Heart left ventricle (tissue), 16 donors: Measurements from ENCODE around the gene KLHL10. TPM values are rescaled to one million over a fixed set of nuclear protein-coding genes. Genes with fewer than 3 reads are reported as not detected.

Experiments
- ATAC-seq, 4 donors: fragments of 200-7000 bp; cut with Tn5 transposase; one replicate each; pipeline ENCODE4 v1.9.1; 2020 to 2022; ENCODE audit warnings: moderate library complexity in 4 of 4, mild to moderate bottlenecking in 3 of 4, moderate number of reproducible peaks in 1 of 4
- DNase-seq, 5 donors: peaks; one replicate each; pipeline ENCODE4 v3.0.0-alpha.2; 2020
- H3K27ac ChIP-seq, 12 donors: fragments of 200-600 bp; sonication (generic) in 4 of 12; one replicate each; pipeline versions ENCODE4 v1.5.0 to v1.8.0; 2016 to 2022; ENCODE audit warnings: mild to moderate bottlenecking in 2 of 12
- H3K27me3 ChIP-seq, 9 donors: fragments of 200-600 bp; sonication (generic) in 2 of 9; one replicate each; pipeline versions ENCODE4 v1.5.1 to v1.8.0; 2016 to 2022; ENCODE audit warnings: mild to moderate bottlenecking in 3 of 9
- H3K36me3 ChIP-seq, 9 donors: fragments of 200-600 bp; sonication (generic) in 2 of 9; one replicate each; pipeline versions ENCODE4 v1.5.0 to v1.8.0; 2018 to 2022; ENCODE audit warnings: mild to moderate bottlenecking in 2 of 9
- H3K4me1 ChIP-seq, 12 donors: fragments of 200-600 bp; sonication (generic) in 4 of 12; one replicate each; pipeline versions ENCODE4 v1.5.0 to v1.8.0; 2016 to 2022; ENCODE audit warnings: mild to moderate bottlenecking in 3 of 12
- H3K4me3 ChIP-seq, 12 donors: fragments of 200-600 bp; sonication (generic) in 4 of 12; one replicate each; pipeline versions ENCODE4 v1.5.0 to v1.8.0; 2017 to 2022; ENCODE audit warnings: mild to moderate bottlenecking in 9 of 12, moderate library complexity in 4 of 12
- H3K9me3 ChIP-seq, 12 donors: fragments of 200-600 bp; sonication (generic) in 4 of 12; one replicate each; pipeline versions ENCODE4 v1.5.0 to v1.8.0; 2016 to 2022; ENCODE audit warnings: mild to moderate bottlenecking in 1 of 12
- POLR2A ChIP-seq, 2 donors: fragments of 450-650 bp; IDR thresholded peaks; one replicate each; pipeline ENCODE4 v1.6.1; 2017; ENCODE audit warnings: antibody characterized with exemption in 2 of 2, mild to moderate bottlenecking in 2 of 2, moderate library complexity in 2 of 2
- WGBS, 4 donors: extraction: QIAGEN DNeasy Blood & Tissue Kit in 2 of 4; methylation state at CpG; one replicate each; pipeline versions ENCODE4 v1.1.5 to v1.1.7; 2013 to 2018; 5-methylcytosine and 5-hydroxymethylcytosine counted together
- intact Hi-C, 10 donors: fragments of 100-400 bp; cut with DNase I; formaldehyde crosslinking; loops; one replicate each; pipeline versions ENCODE4 v1.11.1 to v1.14.2; 2022
- polyA plus RNA-seq, 2 donors: library from polyadenylated mRNA; stranded (reverse); fragments of 200-250 nt; gene quantifications; one replicate each; pipeline ENCODE4 v1.2.3, GENCODE V29; 2013
- total RNA-seq, 9 donors: library from RNA; depleted of rRNA in 2 of 9; stranded (reverse); fragments of >200 nt in 2 of 9; fragmentation: NEBNext Ultra II Directional in 3 of 9; extraction: Animal tissue kit (Norgen Biotek cat#: 25700) in 3 of 9; gene quantifications; one replicate each; pipeline versions ENCODE4 v1.1.0 to v1.2.4, GENCODE V29; 2016 to 2023
- TF ChIP-seq, protein P1 (sequence below), 12 donors: fragments of 200-600 bp; sonication (generic) in 4 of 12; IDR thresholded peaks; one replicate each; pipeline versions ENCODE4 v1.5.0 to v1.8.0; 2018 to 2022; ENCODE audit warnings: antibody characterized with exemption in 12 of 12, mild to moderate bottlenecking in 5 of 12
- donor health status: ischemic (EF 13 %, LVEDD 7.1; RV severe dilation, severe dysfunction).
- donor health status: healthy with polysubstance abuse.
- donor health status: DM: no; HTN: yes; CAD: no.
- donor health status: DM: no; HTN: no; CAD: no.
- donor health status: ischemic (EF 25% LVEDD 6.9; RV normal size, moderate dysfunction).
- donor health status: ischemic (EF 25% LVEDD 5.7; RV mildly dilated, moderate dysfunction).
- donor health status: healthy.
- donor health status: DM: yes; HTN: yes; CAD: no.
- donor health status: ischemic (EF 35%, LVEDD 5.7; RV mildly dilated, moderate dysfunction).
- donor health status: nonischemic (EF 11% LVEDD 7.7; RV severe dilation, severe dysfunction).
- donor health status: DM: yes; HTN: yes; CAD: no.
- donor health status: PGD.
- donor health status: ischemic (EF 29% LVEDD 5.4; RV normal size, mild dysfunction).
- donor health status: nonischemic (EF 23%, LVEDD 6.1; RV moderate dilation, normal function).

The KLHL10 gene
- total and polyA plus RNA-seq, 11 donors: 0.08 to 0.10 TPM; not detected in 9

DNA sequence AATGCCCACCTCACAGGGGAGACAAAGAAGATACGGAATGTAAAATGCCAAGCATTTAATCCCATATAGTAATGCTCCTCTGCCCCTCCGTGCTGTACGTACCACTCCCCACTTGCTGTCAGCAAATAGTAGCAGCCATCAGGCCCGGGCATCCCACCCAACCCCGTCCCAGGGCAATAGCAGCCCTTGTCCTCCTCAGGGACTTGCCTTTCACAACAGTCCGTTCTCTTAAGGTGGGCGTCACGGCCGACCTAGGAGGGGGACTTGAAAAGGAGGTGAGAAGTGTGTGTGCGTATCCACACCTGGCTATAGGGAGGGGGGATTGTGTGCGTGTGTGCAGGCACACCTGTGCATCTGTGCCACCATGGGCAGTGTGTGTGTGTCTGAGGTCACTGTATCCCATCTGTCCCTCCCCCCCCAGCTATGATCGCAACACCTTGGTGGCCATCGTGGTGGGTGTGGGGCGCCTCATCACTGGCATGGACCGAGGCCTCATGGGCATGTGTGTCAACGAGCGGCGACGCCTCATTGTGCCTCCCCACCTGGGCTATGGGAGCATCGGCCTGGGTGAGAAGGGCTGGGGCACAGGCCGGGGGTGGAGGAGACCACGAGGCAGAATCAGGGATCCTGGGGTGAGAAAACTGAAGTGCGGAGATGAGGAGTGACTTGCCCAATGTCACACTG lies 20.8 kb upstream of the KLHL10 start:
- no peak overlapping the region for H3K27ac ChIP-seq
- peaks cover 0 to 3% (median 0%) of the 10 kb centered on the region in 9 donors for H3K36me3 ChIP-seq
- H3K4me3 ChIP-seq: no peak overlapping the region
- no peak for DNase-seq
- intact Hi-C loops: loop anchor here in 1 of 10 donors (10.0 kb wide), 1 partner anchor 68 kb away; no protein-coding TSS in a partner anchor
- ATAC-seq: no peak
- 93 to 97% (median 96%) methylated on average over 21 to 23 of the region's 23 CpGs for WGBS, 4 donors
- no peaks in the 10 kb centered on the region for H3K9me3 ChIP-seq
- H3K27me3 ChIP-seq: peaks cover 0 to 6% (median 0%) of the 10 kb centered on the region in 9 donors
- peaks cover 0 to 16% (median 5%) of the 10 kb centered on the region in 12 donors for H3K4me1 ChIP-seq
- no peak for TF ChIP-seq POLR2A (IDR thresholded peaks at IDR 0.05)
- TF ChIP-seq, protein P1, sequence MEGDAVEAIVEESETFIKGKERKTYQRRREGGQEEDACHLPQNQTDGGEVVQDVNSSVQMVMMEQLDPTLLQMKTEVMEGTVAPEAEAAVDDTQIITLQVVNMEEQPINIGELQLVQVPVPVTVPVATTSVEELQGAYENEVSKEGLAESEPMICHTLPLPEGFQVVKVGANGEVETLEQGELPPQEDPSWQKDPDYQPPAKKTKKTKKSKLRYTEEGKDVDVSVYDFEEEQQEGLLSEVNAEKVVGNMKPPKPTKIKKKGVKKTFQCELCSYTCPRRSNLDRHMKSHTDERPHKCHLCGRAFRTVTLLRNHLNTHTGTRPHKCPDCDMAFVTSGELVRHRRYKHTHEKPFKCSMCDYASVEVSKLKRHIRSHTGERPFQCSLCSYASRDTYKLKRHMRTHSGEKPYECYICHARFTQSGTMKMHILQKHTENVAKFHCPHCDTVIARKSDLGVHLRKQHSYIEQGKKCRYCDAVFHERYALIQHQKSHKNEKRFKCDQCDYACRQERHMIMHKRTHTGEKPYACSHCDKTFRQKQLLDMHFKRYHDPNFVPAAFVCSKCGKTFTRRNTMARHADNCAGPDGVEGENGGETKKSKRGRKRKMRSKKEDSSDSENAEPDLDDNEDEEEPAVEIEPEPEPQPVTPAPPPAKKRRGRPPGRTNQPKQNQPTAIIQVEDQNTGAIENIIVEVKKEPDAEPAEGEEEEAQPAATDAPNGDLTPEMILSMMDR (IDR thresholded peaks at IDR 0.05): no peak

DNA sequence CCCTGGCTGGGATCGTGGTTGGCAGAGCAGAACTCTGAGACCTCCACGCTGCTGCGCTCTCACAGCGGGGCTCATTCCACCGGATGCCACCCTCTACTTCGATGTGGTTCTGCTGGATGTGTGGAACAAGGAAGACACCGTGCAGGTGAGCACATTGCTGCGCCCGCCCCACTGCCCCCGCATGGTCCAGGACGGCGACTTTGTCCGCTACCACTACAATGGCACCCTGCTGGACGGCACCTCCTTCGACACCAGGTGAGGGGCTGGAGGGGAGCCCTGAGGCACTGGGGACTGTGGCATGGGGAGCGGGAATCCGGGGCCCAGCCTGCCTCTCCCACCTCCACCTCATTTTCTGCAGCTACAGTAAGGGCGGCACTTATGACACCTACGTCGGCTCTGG lies 19.6 kb upstream of the KLHL10 start:
- no peak for TF ChIP-seq POLR2A (IDR thresholded peaks at IDR 0.05)
- H3K36me3 ChIP-seq: peaks cover 0 to 3% (median 0%) of the 10 kb centered on the region in 9 donors
- ATAC-seq: no peak
- no peaks in the 10 kb centered on the region for H3K9me3 ChIP-seq
- no peaks in the 10 kb centered on the region for H3K27me3 ChIP-seq
- 96 to 98% (median 97%) methylated on average over 20 of the region's 20 CpGs for WGBS, 4 donors
- H3K4me1 ChIP-seq: peaks cover 0 to 4% (median 0%) of the 10 kb centered on the region in 12 donors
- no peak for DNase-seq
- intact Hi-C loops: loop anchor here in 1 of 10 donors (10.0 kb wide), 1 partner anchor 67 kb away; no protein-coding TSS in a partner anchor
- H3K4me3 ChIP-seq: no peak overlapping the region
- no peak overlapping the region for H3K27ac ChIP-seq

DNA sequence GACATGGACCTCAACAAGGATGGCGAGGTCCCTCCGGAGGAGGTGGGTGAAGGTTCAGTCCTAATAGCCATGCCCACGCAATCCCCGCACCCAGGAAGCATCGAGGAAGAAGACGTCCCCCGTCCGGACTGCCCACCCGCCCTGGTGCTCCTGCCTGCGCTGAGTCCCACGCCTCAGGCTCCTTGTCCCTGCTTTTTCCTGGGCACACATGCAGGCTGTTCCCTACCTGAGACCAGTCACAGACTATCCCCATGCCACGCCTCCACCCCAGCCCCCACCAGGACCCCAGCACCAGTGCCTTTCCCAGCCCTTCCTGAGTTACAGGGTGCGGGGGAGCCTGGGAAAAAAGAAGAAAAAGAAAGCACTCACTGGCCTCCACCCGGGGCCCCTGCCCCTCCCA lies 15.8 kb upstream of the KLHL10 start:
- H3K36me3 ChIP-seq: peaks cover 0 to 23% (median 18%) of the 10 kb centered on the region in 9 donors
- ATAC-seq (peak in 1 of 4 donors; percentile 3), DNase-seq (no peak)
- intact Hi-C loops: loop anchor here in 1 of 10 donors (10.0 kb wide), 1 partner anchor 63 kb away; no protein-coding TSS in a partner anchor
- no peak overlapping the region for H3K27ac ChIP-seq
- H3K27me3 ChIP-seq: no peaks in the 10 kb centered on the region
- H3K4me1 ChIP-seq: no peaks in the 10 kb centered on the region
- H3K4me3 ChIP-seq: no peak overlapping the region
- no peaks in the 10 kb centered on the region for H3K9me3 ChIP-seq
- TF ChIP-seq, protein P1 (IDR thresholded peaks at IDR 0.05): no peak
- no peak for TF ChIP-seq POLR2A (IDR thresholded peaks at IDR 0.05)
- 87 to 91% (median 90%) methylated on average over 6 to 14 of the region's 14 CpGs for WGBS, 4 donors

DNA sequence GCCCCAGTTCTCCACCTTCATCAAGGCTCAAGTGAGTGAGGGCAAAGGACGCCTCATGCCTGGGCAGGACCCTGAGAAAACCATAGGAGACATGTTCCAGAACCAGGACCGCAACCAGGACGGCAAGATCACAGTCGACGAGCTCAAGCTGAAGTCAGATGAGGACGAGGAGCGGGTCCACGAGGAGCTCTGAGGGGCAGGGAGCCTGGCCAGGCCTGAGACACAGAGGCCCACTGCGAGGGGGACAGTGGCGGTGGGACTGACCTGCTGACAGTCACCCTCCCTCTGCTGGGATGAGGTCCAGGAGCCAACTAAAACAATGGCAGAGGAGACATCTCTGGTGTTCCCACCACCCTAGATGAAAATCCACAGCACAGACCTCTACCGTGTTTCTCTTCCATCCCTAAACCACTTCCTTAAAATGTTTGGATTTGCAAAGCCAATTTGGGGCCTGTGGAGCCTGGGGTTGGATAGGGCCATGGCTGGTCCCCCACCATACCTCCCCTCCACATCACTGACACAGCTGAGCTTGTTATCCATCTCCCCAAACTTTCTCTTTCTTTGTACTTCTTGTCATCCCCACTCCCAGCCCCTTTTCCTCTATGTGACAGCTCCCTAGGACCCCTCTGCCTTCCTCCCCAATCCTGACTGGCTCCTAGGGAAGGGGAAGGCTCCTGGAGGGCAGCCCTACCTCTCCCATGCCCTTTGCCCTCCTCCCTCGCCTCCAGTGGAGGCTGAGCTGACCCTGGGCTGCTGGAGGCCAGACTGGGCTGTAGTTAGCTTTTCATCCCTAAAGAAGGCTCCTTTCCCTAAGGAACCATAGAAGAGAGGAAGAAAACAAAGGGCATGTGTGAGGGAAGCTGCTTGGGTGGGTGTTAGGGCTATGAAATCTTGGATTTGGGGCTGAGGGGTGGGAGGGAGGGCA lies 15.1 kb upstream of the KLHL10 start:
- no peak for ATAC-seq
- no peak overlapping the region for H3K27ac ChIP-seq
- H3K27me3 ChIP-seq: no peaks in the 10 kb centered on the region
- peaks cover 0 to 29% (median 25%) of the 10 kb centered on the region in 9 donors for H3K36me3 ChIP-seq
- intact Hi-C loops: loop anchor here in 1 of 10 donors (10.0 kb wide), 1 partner anchor 62 kb away; no protein-coding TSS in a partner anchor
- no peaks in the 10 kb centered on the region for H3K4me1 ChIP-seq
- peak in 1 of 5 donors; percentile 6 for DNase-seq
- H3K9me3 ChIP-seq: no peaks in the 10 kb centered on the region
- TF ChIP-seq POLR2A (IDR thresholded peaks at IDR 0.05): no peak
- TF ChIP-seq, protein P1 (IDR thresholded peaks at IDR 0.05): no peak
- 77 to 81% (median 80%) methylated on average over 12 of the region's 12 CpGs for WGBS, 4 donors
- H3K4me3 ChIP-seq: no peak overlapping the region
